HepG2 (cell line): ENCODE results near the gene SH3GL1. TPM values are rescaled to one million over a fixed set of nuclear protein-coding genes. Genes with fewer than 3 reads are reported as not detected.

Source experiments
- GFI1 ChIP-seq: sonication (generic); formaldehyde crosslinking; IDR thresholded peaks from 2 replicates; pipeline ENCODE4 v1.5.0; 2020; ENCODE audit warnings: missing genetic modification reagents, mild to moderate bottlenecking, borderline replicate concordance
- HDAC1 ChIP-seq: sonication (generic); formaldehyde crosslinking; IDR thresholded peaks from 2 replicates; pipeline ENCODE4 v1.5.1; 2020; ENCODE audit warnings: mild to moderate bottlenecking, missing genetic modification reagents
- MAF1 ChIP-seq: sonication (generic); formaldehyde crosslinking; IDR thresholded peaks from 2 replicates; pipeline ENCODE4 v1.5.0; 2020; ENCODE audit warnings: missing genetic modification reagents, borderline replicate concordance
- MIXL1 ChIP-seq: IDR thresholded peaks from 2 replicates; pipeline ENCODE4 v1.6.1; 2016
- POLR2A ChIP-seq, 2 experiments: IDR thresholded peaks; 2 replicates each; pipeline ENCODE4 v1.6.1; 2011; ENCODE audit warnings: low read depth in 2 of 2, low read length in 2 of 2, mild to moderate bottlenecking in 1 of 2, moderate library complexity in 1 of 2; ENCODE audit not compliant: insufficient read depth in 1 of 2
- RFX5 ChIP-seq: IDR thresholded peaks from 2 replicates; pipeline ENCODE4 v1.6.1; 2011; ENCODE audit warnings: low read depth, low read length, improper control_type of control experiment
- SAFB2 ChIP-seq: sonication (generic); formaldehyde crosslinking; IDR thresholded peaks from 2 replicates; pipeline ENCODE4 v1.5.1; 2020; ENCODE audit warnings: missing genetic modification reagents, low read depth, mild to moderate bottlenecking, borderline replicate concordance
- SIN3A ChIP-seq: IDR thresholded peaks from 2 replicates; pipeline ENCODE4 v1.6.1; 2011; ENCODE audit warnings: low read depth, mild to moderate bottlenecking, control low read depth, low read length, borderline replicate concordance
- SPEN ChIP-seq: sonication (generic); formaldehyde crosslinking; IDR thresholded peaks from 2 replicates; pipeline ENCODE4 v1.5.1; 2020; ENCODE audit warnings: low read depth, mild to moderate bottlenecking, missing genetic modification reagents
- TAF1 ChIP-seq: sonication (generic); formaldehyde crosslinking; IDR thresholded peaks from 2 replicates; pipeline ENCODE4 v1.4.0; 2020; ENCODE audit warnings: missing genetic modification reagents
- ZFP36 ChIP-seq: fragments of 150-350 bp; IDR thresholded peaks from 2 replicates; pipeline ENCODE4 v1.6.1; 2018; ENCODE audit warnings: borderline replicate concordance, low read length, low read depth; ENCODE audit not compliant: partially characterized antibody
- ZNF224 ChIP-seq: sonication (generic); formaldehyde crosslinking; IDR thresholded peaks from 2 replicates; pipeline ENCODE4 v1.5.0; 2020; ENCODE audit warnings: mild to moderate bottlenecking, missing genetic modification reagents
- ZNF232 ChIP-seq: sonication (generic); formaldehyde crosslinking; IDR thresholded peaks from 2 replicates; pipeline ENCODE4 v1.4.0; 2020; ENCODE audit warnings: missing genetic modification reagents, borderline replicate concordance
- ZNF430 ChIP-seq: sonication (generic); formaldehyde crosslinking; IDR thresholded peaks from 2 replicates; pipeline ENCODE4 v1.9.0; 2021; ENCODE audit warnings: mild to moderate bottlenecking, missing genetic modification reagents
- ZNF775 ChIP-seq: sonication (generic); formaldehyde crosslinking; IDR thresholded peaks from 2 replicates; pipeline ENCODE4 v1.4.0; 2020; ENCODE audit warnings: missing genetic modification reagents, mild to moderate bottlenecking, moderate library complexity, borderline replicate concordance
- polyA plus RNA-seq, 8 experiments: library from polyadenylated mRNA; depleted of rRNA in 3 of 8; stranded (reverse) in 7 of 8; unstranded in 1 of 8; fragments of >200 nt; fragmentation: Illumina TruSeq in 4 of 8; extraction: Trizol in 4 of 8; gene quantifications; 2 replicates each; pipeline versions ENCODE4 v1.2.1 to v1.2.3, GENCODE V29; 2011 to 2016; ENCODE audit warnings: low read depth in 4 of 8, missing spikeins in 1 of 8, mixed read lengths in 1 of 8; ENCODE audit not compliant: insufficient read depth in 1 of 8
- total RNA-seq, 5 experiments: library from RNA; depleted of rRNA; stranded (reverse); fragments of >200 nt; fragmentation: Illumina TruSeq; extraction: Trizol; gene quantifications; 2 replicates each; pipeline ENCODE4 v1.2.3, GENCODE V29; 2016; ENCODE audit warnings: low read depth in 1 of 5
- TF ChIP-seq, protein P1 (sequence below): sonication (generic); formaldehyde crosslinking; IDR thresholded peaks from 2 replicates; pipeline ENCODE4 v1.5.0; 2020; ENCODE audit warnings: missing genetic modification reagents
- TF ChIP-seq, protein P2 (sequence below): sonication (generic); formaldehyde crosslinking; IDR thresholded peaks from 2 replicates; pipeline ENCODE4 v1.4.0; 2020; ENCODE audit warnings: low read depth, mild to moderate bottlenecking, missing genetic modification reagents
- TF ChIP-seq, protein P3 (sequence below): sonication (generic); formaldehyde crosslinking; IDR thresholded peaks from 2 replicates; pipeline ENCODE4 v1.8.0; 2022; ENCODE audit warnings: missing genetic modification reagents, mild to moderate bottlenecking, moderate library complexity, borderline replicate concordance
- TF ChIP-seq, protein P4 (sequence below): sonication (generic); formaldehyde crosslinking; IDR thresholded peaks from 2 replicates; pipeline ENCODE4 v1.8.0; 2022; ENCODE audit warnings: mild to moderate bottlenecking, missing genetic modification reagents, moderate library complexity
- TF ChIP-seq, protein P5 (sequence below): sonication (generic); formaldehyde crosslinking; IDR thresholded peaks from 2 replicates; pipeline ENCODE4 v1.5.1; 2020; ENCODE audit warnings: mild to moderate bottlenecking, missing genetic modification reagents, borderline replicate concordance
- TF ChIP-seq, protein P6 (sequence below): IDR thresholded peaks from 2 replicates; pipeline ENCODE4 v1.6.1; 2016; ENCODE audit warnings: mild to moderate bottlenecking, missing biosample characterization, missing genetic modification reagents
- TF ChIP-seq, protein P7 (sequence below): sonication (generic); formaldehyde crosslinking; conservative IDR thresholded peaks from 2 replicates; pipeline ENCODE4 v1.4.0; 2020; ENCODE audit warnings: missing genetic modification reagents

SH3GL1 gene
- total and polyA plus RNA-seq, 2 of the 13 experiments (the other 11 are each of a cell fraction or from before 2014, with no cell fraction given): 33.0 to 45.1 TPM

DNA sequence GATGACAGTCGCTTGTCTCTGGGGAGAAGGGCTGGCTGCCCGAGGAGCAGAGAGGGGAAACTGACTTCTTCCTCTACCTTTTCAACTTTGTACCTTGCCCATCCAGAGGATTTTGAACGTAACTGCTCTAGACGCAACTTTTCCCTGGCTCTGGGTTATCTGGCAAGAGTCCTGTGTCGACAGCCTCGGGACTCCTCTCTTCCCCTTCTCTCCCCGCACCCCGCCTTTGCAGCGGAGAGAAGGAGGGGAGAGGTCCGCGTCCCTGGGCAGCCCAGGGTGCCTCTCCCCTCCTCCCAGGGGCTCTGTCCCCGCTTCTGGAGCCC is 574 bp downstream of the SH3GL1 start (continued):
- TF ChIP-seq, protein P1, sequence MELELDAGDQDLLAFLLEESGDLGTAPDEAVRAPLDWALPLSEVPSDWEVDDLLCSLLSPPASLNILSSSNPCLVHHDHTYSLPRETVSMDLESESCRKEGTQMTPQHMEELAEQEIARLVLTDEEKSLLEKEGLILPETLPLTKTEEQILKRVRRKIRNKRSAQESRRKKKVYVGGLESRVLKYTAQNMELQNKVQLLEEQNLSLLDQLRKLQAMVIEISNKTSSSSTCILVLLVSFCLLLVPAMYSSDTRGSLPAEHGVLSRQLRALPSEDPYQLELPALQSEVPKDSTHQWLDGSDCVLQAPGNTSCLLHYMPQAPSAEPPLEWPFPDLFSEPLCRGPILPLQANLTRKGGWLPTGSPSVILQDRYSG (CRISPR knock-in tag): no peak
- TF ChIP-seq GFI1 (CRISPR knock-in tag) (0 out of 2 replicates have a peak, but pooled peaks have one; percentile 6), SAFB2 (no peak), ZNF430 (no peak; the same call in 1 of the 2 replicates), SIN3A (peak; percentile 28; the same call in 1 of the 2 replicates), RFX5 (no peak), MAF1 (no peak), ZNF775 (CRISPR knock-in tag) (no peak), ZFP36 (no peak), POLR2A (IDR thresholded peaks at IDR 0.05; ENCODE audit: insufficient read depth in 1 of 2, low read depth in 2 of 2, low read length in 2 of 2) (peak in 1 of 2 experiments; percentile 29; a peak in 1 of 4 replicates), ZNF224 (no peak), MIXL1 (CRISPR knock-in tag) (no peak), SPEN (CRISPR knock-in tag) (0 out of 2 replicates have a peak, but pooled peaks have one; percentile 4), ZNF232 (CRISPR knock-in tag) (0 out of 2 replicates have a peak, but pooled peaks have one; percentile 24), TAF1 (CRISPR knock-in tag) (peak; percentile 15; the same call in 1 of the 2 replicates), HDAC1 (CRISPR knock-in tag) (peak; percentile 37; the same call in 1 of the 2 replicates)
- TF ChIP-seq, protein P2, sequence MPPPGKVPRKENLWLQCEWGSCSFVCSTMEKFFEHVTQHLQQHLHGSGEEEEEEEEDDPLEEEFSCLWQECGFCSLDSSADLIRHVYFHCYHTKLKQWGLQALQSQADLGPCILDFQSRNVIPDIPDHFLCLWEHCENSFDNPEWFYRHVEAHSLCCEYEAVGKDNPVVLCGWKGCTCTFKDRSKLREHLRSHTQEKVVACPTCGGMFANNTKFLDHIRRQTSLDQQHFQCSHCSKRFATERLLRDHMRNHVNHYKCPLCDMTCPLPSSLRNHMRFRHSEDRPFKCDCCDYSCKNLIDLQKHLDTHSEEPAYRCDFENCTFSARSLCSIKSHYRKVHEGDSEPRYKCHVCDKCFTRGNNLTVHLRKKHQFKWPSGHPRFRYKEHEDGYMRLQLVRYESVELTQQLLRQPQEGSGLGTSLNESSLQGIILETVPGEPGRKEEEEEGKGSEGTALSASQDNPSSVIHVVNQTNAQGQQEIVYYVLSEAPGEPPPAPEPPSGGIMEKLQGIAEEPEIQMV (CRISPR knock-in tag): no peak
- TF ChIP-seq, protein P3, sequence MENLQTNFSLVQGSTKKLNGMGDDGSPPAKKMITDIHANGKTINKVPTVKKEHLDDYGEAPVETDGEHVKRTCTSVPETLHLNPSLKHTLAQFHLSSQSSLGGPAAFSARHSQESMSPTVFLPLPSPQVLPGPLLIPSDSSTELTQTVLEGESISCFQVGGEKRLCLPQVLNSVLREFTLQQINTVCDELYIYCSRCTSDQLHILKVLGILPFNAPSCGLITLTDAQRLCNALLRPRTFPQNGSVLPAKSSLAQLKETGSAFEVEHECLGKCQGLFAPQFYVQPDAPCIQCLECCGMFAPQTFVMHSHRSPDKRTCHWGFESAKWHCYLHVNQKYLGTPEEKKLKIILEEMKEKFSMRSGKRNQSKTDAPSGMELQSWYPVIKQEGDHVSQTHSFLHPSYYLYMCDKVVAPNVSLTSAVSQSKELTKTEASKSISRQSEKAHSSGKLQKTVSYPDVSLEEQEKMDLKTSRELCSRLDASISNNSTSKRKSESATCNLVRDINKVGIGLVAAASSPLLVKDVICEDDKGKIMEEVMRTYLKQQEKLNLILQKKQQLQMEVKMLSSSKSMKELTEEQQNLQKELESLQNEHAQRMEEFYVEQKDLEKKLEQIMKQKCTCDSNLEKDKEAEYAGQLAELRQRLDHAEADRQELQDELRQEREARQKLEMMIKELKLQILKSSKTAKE (CRISPR knock-in tag): no peak
- TF ChIP-seq, protein P4, sequence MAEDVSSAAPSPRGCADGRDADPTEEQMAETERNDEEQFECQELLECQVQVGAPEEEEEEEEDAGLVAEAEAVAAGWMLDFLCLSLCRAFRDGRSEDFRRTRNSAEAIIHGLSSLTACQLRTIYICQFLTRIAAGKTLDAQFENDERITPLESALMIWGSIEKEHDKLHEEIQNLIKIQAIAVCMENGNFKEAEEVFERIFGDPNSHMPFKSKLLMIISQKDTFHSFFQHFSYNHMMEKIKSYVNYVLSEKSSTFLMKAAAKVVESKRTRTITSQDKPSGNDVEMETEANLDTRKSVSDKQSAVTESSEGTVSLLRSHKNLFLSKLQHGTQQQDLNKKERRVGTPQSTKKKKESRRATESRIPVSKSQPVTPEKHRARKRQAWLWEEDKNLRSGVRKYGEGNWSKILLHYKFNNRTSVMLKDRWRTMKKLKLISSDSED (CRISPR knock-in tag): no peak
- TF ChIP-seq, protein P5, sequence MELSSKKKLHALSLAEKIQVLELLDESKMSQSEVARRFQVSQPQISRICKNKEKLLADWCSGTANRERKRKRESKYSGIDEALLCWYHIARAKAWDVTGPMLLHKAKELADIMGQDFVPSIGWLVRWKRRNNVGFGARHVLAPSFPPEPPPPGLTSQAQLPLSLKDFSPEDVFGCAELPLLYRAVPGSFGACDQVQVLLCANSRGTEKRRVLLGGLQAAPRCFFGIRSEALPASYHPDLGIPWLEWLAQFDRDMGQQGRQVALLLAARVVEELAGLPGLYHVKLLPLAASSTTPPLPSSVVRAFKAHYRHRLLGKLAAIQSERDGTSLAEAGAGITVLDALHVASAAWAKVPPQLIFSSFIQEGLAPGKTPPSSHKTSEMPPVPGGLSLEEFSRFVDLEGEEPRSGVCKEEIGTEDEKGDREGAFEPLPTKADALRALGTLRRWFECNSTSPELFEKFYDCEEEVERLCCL (CRISPR knock-in tag): 0 out of 2 replicates have a peak, but pooled peaks have one; percentile 11
- TF ChIP-seq, protein P6, sequence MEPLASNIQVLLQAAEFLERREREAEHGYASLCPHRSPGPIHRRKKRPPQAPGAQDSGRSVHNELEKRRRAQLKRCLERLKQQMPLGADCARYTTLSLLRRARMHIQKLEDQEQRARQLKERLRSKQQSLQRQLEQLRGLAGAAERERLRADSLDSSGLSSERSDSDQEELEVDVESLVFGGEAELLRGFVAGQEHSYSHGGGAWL (CRISPR knock-in tag): 0 out of 2 replicates have a peak, but pooled peaks have one; percentile 21
- TF ChIP-seq, protein P7, sequence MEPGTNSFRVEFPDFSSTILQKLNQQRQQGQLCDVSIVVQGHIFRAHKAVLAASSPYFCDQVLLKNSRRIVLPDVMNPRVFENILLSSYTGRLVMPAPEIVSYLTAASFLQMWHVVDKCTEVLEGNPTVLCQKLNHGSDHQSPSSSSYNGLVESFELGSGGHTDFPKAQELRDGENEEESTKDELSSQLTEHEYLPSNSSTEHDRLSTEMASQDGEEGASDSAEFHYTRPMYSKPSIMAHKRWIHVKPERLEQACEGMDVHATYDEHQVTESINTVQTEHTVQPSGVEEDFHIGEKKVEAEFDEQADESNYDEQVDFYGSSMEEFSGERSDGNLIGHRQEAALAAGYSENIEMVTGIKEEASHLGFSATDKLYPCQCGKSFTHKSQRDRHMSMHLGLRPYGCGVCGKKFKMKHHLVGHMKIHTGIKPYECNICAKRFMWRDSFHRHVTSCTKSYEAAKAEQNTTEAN (CRISPR knock-in tag): no peak
